ENCODE data around the gene DYTN.
"Not testable (repeated sequence)": the region's sequence is repeated elsewhere in the genome, so short reads cannot be mapped to it uniquely, and the experiment has no call there.

The DYTN gene
- total RNA-seq = 0 reads per million in 3 experiments

DNA sequence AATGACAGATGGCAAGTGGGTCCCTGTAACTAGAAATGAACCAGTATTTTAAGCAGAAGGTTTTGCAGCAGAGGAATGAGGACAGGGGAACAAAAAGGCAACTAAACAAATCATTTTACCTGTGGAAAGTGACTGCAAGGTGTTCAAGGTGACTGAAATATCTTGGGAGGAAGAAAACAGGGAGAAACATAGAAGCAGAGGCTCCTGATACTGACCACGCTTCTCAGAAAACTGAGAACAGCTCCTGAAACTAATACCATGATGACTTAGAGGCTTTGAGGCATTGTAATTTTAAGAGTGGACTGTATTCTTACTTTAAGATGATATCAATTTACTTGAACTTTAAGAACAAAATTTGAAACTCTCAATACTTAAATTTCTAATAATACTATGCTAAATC, at the start of gene DYTN:
Gene DYTN (minus strand): TSS at position 101 of the 400 bp plus-strand sequence. CDS start 117 bp downstream, outside the sequence.
- DNase-seq = no peak

- DNase-seq = no peak
Measured at GRCh38 chr2:206766057-206766930, 48.1 kb upstream of the DYTN start.

DNA sequence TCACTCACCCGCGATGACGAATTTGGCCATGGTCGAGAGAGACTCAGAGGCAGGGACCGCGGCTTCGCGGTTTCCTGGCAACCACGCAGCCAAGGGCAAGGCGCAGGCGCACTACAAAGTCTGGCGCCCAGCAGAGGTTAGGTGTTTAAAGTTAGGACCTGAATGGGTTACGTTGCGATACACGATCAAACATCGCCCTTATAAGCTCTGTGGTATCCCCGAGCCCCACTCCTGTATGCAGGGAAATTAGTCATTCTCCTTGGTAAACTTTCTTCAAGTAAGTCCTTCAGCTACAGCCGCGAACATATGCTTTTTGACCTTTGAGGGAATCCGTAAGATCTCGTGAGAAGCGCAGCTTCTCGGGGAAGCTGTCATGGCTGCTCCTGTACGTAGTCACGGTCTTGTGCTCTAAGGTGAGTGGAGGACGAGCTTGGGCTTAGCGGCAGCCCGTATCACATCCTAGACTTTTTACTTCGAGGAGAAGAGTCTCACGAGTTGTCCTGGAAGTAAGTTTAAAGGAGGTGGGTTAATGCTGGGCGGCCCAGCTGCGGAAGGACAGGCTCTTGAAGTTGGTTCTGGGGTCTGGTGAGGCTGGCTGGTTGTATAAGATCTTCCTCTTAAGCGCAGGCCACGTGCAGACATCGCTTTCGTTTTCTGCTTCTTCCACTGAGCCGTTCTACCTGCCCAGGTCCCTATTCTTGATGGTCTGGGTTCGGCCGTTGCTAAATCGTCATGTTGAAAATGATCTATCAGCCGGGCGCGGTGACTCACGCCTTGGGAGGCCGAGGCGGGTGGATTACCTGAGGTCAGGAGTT, 47.3 kb upstream of the DYTN start, which contains the start of the genes FASTKD2 and MDH1B:
Gene FASTKD2 (plus strand): TSS at position 365 of the 815 bp plus-strand sequence. CDS start 1,088 bp downstream, outside the sequence.
Gene MDH1B (minus strand): TSS at position 87 of the 815 bp plus-strand sequence. CDS start 57 bp downstream, at position 30.
- DNase-seq = peak; percentile 87

DNA sequence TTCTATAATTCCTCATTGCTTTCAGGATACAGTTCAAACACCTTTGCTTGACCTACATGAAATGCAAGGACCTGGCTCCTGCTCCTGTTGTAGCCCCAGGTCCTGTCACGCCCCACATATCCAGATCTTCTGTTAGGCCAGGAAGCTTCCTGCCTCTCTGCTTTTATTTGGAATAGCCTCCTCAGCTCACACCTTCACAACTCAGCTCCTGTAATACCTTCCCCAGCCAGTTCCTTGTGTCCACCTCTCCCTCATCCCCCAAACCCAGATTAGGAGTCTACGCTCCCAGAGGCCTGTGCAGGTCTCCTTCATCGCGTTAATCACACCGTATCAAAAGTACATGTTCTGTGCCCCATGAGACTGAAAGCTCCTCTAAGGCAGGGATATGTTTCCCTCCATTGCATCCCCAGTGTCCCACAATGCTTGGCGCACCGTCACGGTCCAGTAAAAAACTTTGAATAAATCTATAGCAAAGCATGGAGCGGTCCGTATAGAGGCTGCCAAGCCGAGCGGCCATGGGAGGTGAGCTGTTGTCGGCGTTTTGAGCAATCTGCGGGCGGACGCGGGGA, 46.6 kb upstream of the DYTN start:
- no peak for DNase-seq

DNA sequence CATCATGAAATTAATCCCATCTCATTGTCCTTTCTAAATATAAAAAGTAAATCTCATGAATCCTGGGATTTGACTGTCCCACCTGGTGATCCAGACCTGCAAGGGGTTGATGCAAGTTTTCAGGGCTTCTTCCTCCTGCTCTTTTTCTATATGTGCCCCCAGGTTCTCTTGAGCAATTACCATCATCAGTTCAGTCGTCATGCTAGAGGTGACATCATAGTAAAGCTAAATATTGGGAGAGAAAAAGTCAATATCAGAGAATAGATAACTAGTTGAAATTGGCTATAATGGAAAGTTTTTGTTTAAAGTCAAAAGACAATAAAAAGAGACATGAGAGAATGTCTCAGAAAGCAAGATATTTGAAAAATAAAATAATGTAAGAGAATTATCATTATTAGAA, 38.6 kb upstream of the DYTN start:
- DNase-seq = no peak

DNA sequence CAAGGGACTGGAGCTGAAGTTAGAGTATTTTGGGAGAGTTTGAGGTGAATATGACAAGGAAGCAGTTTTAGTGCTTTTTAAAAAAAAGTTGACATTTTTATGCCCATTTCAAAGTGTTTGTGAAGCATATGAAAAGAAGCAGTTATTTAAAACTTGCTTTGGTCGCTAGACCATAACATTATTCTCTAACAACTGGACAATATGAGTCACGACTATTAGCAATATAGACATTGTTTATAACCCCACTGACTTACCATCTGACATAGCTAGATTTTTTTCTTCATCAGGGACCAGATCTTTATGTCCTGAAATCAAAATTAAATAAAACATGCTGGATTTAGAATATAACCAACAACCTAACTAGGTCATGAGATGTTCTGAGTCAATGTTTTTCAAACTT, 22.6 kb upstream of the DYTN start:
- no peak for DNase-seq

- no peak for DNase-seq
Measured at GRCh38 chr2:206739271-206739670, 21.1 kb upstream of the DYTN start.

GRCh38 chr2:206736935-206737334, 18.7 kb upstream of the DYTN start:
- no peak for DNase-seq

DNA sequence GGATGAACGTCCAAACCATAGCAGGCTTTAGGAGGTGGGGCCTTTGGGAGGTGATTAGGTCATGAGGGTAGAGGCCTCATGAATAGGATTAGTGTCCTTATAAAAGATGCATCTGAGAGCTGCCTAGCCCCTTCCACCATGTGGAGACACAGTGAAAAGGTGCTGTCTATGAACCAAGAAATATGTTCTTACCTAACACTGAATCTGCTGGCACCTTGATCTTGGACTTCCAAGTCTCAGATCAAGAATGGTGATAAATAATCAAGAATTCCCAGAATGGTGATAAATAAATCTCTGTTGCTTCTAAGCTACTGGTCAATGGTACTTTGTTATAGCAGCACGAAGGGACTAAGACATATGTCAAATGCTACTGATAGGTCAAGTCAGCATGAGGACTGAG, 15.1 kb upstream of the DYTN start:
- DNase-seq = no peak

DNA sequence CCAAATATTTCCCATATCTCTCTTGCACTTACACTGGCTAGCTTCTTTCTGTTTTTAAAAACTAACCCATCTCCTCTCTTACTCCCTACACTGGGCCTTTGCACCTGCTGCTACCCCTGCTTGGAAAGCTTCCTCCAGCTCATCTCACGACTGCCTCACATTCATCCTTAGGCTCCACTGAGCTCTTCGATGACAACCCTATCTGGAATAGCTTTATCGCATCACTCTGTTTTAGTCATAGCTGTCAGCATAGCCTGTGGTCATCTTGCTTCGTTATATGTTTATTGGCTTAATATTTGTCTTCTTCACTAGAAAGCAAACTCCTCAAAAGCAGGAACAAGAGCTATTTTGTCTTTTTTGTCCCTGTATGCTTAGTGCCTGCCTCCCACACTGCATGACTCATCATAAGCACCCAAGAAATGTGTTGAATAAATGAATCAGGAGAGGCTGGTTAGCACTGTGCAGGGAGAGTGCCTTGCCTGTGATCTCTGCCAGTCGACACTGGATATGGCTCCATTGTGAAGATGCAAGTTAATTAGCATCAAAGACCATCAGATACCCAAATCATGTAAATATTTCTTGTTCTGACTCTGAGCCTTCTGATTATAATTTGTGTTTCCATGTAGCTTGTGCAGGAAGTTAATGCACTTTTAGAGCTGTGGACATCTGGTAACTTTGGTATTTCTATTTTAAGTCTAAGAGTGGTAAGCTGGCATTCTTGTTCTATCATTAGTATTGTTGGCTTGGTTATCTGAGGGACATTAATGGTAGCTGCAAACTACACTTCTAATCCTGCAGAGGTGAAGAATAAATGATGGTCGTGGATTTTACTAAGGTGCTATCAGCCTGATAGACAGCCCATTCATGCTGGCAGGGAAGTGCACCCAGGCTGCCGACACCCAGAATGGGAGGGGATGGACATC, 10.3 kb upstream of the DYTN start:
- DNase-seq = no peak

- no peak for DNase-seq
Measured at GRCh38 chr2:206727287-206727686, 9.1 kb upstream of the DYTN start.

DNA sequence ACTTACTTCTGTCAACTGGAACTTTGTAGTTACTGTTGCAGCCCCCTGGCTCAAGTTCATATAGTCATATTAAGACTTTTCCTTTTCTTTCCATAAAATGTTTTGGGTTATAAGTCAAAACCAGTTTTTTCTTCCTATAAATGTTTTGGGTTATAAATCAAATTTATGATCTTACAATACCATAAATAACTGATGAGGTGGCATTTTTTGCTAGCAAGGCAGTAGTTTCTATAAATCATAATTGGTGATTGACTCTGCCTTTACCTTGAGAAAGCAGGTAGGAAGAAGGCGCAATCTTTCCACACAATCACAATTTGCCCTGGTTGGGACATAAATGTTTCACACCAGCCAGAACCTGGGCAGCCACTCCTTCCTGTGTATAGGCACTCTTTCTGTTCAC, 5.1 kb upstream of the DYTN start:
- no peak for DNase-seq

DNA sequence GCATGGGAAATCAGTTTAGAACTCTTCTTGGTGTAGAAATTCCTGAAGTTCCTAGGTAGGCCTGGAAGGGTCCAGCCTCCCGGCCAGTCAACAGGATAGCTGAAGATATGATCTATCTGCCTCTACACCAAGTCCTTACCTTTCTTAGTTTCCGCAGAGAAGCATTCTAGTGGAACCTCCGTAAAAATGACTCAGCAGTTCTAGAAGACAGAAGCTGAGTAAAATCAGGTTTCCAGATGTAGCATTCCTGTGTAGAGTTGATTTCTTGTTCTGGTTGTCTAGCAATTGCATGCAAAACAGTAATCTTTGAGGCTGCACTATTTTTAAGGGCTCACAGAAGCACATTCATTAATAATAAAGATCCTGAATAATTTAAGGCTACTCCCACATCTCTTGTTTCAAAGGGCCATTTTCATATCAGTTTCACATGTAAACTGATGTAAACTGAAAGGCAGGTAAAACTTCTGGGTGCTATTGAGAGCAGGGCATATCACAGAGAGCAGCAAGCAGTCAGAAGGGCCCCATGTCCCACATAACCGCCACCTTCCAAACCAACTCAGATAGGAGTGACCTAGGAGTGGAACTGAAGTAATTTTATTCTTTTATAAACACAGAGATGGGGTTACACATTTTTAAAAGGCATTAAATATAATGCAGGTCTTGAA, 3.2 kb upstream of the DYTN start:
- no peak for DNase-seq

DNA sequence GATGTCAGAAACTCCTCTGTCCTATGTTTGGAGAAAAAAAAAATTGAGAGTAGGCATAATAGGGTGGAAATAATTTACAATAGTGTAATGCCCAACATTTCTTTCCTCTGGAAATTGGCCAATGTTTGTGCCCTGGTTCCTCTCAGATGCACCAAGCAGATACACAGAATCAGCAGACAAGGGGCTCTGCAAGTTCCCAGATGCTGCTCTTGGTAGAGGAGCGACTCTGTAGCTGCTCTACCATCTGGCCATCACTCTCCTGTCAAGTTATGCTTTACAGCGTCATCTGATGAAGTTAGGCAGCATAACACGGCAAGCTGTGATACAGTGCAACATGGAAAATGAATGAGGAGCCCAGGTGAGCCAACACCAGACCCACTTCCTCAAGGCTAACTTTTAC, 1.6 kb downstream of the DYTN start:
- no peak for DNase-seq

DNA sequence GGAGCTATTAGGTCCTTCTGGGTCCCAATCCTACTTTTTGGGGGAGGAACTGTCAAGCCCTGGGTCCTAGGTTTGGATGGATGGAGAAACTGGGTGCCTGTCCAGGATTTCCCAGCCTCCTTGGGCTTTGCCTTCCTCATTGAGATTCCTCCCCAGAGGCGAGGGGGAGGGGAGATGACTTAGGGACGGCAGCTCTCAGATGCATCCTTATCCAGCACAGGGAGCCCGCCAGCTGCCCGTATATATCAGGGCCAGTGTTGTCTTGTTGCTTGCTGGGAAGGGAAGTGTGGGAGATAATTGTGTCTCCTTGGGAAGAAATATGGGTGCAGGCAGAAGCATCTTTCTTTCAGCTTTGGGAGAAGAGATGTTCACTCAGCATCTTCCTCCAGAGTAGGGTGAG, 3.0 kb downstream of the DYTN start:
- not testable (repeated sequence) for DNase-seq

GRCh38 chr2:206713746-206714145, 4.5 kb downstream of the DYTN start:
- DNase-seq = no peak

- no peak for DNase-seq
Measured at GRCh38 chr2:206708286-206708685, 9.9 kb downstream of the DYTN start.

GRCh38 chr2:206707164-206707701, 11.0 kb downstream of the DYTN start:
- no peak for DNase-seq

DNA sequence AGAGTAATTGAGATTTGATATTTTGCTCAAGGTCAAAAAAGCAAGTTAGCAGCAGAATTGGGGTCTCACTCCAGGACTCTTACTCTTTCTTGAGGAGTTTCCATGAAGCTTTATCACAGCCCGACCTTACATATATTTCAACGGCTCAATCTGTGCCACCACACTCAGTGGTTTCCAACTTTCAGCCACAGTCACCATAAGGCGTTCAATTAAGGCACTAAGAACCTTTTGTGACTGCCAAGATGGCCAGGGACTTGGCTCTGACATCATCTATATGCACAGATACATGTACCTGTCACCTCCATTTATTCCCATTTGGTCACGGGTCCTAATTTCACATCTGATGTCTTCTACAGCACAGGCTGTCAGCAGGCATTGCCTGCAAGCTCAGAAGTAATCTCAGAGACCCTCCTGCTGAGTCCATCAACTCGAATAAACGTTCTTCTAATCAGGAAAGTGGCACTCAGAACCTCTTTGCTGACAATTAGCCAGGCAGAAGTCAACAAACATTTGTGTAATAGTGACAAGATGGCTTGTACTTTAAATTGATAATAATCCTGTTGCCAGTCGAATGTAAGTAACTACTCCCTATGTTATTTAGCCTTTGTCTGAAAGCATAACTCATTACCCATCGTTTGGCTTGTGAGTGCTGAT, 16.1 kb downstream of the DYTN start:
- no peak for DNase-seq

DNA sequence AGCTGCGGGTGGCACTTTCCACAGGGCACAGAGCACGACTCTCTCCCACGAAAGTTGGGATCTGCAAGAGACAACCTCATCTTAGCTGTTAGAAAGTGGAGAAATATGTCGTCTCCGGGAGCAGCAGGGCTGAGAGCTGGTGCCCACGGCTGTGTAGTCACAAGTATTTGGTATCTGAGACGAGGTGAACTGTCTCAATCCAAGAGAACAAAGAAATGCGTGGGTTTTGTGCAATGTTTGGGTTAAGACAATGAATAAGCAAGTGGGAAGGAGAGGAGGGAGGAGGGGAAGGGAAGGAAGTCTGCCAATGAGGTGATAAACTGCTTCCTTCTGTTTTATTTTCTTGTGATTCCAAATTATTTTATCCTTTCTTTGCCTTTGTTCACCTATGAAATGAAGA, 18.0 kb downstream of the DYTN start:
- no peak for DNase-seq

GRCh38 chr2:206698811-206699210, 19.4 kb downstream of the DYTN start:
- DNase-seq = no peak
